ENCODE measurements around the gene GRIP2. TPM values are rescaled to one million over a fixed set of nuclear protein-coding genes. Genes with fewer than 3 reads are reported as not detected.

Gene GRIP2
- total RNA-seq, 4 donors from 2014 or later, result 0.77 to 8.0 (median 2.1) TPM

- Histone ChIP-seq H3K9me3 (no peaks in the 10 kb centered on the region), H3K27me3 (no peaks in the 10 kb centered on the region), H3K36me3 (no peaks in the 10 kb centered on the region), H3K4me1 (no peaks in the 10 kb centered on the region), H3K4me3 (no peak overlapping the region), H3K27ac (no peak overlapping the region)
- DNase-seq, result no peak
- intact Hi-C loops (cut with DNase I; ENCODE audit: low total_unique reads), result no loop called here
- no peak for TF ChIP-seq POLR2A (IDR thresholded peaks at IDR 0.05)
- TF ChIP-seq CTCF (IDR thresholded peaks at IDR 0.05), result no peak
Observed at GRCh38 chr3:14491396-14492190, 48.5 kb downstream of the GRIP2 start.

- Histone ChIP-seq H3K4me1 (no peaks in the 10 kb centered on the region), H3K27ac (no peak overlapping the region), H3K9me3 (no peaks in the 10 kb centered on the region), H3K27me3 (no peaks in the 10 kb centered on the region), H3K36me3 (no peaks in the 10 kb centered on the region), H3K4me3 (no peak overlapping the region)
- intact Hi-C loops (cut with DNase I; ENCODE audit: low total_unique reads), result no loop called here
- no peak for DNase-seq
- TF ChIP-seq CTCF (IDR thresholded peaks at IDR 0.05), result no peak
- no peak for TF ChIP-seq POLR2A (IDR thresholded peaks at IDR 0.05)
Observed at GRCh38 chr3:14490831-14491230, 49.3 kb downstream of the GRIP2 start.

- no peak overlapping the region for H3K27ac ChIP-seq
Observed at GRCh38 chr3:14490255-14490654, 49.9 kb downstream of the GRIP2 start.

GRCh38 chr3:14489641-14490040 is 50.5 kb downstream of the GRIP2 start:
- Histone ChIP-seq H3K36me3 (no peaks in the 10 kb centered on the region), H3K9me3 (no peaks in the 10 kb centered on the region), H3K4me1 (no peaks in the 10 kb centered on the region), H3K27ac (no peak overlapping the region), H3K27me3 (no peaks in the 10 kb centered on the region), H3K4me3 (no peak overlapping the region)
- no peak for TF ChIP-seq CTCF (IDR thresholded peaks at IDR 0.05)
- TF ChIP-seq POLR2A (IDR thresholded peaks at IDR 0.05), result no peak
- intact Hi-C loops (cut with DNase I; ENCODE audit: low total_unique reads), result no loop called here
- no peak for DNase-seq

More at GRCh38 chr3:14490255-14490654, 49.9 kb downstream of the GRIP2 start:
- TF ChIP-seq CTCF (IDR thresholded peaks at IDR 0.05) (no peak), POLR2A (IDR thresholded peaks at IDR 0.05) (no peak)
- Histone ChIP-seq H3K27me3 (no peaks in the 10 kb centered on the region), H3K4me3 (no peak overlapping the region), H3K36me3 (no peaks in the 10 kb centered on the region), H3K4me1 (no peaks in the 10 kb centered on the region), H3K9me3 (no peaks in the 10 kb centered on the region)
- no peak for DNase-seq
- intact Hi-C loops (cut with DNase I; ENCODE audit: low total_unique reads), result no loop called here

- no peak overlapping the region for H3K4me3 ChIP-seq
Observed at GRCh38 chr3:14488286-14489041, 51.7 kb downstream of the GRIP2 start.

More at GRCh38 chr3:14488286-14489041, 51.7 kb downstream of the GRIP2 start:
- H3K36me3 ChIP-seq, result no peaks in the 10 kb centered on the region
- no peaks in the 10 kb centered on the region for H3K27me3 ChIP-seq
- no peaks in the 10 kb centered on the region for H3K9me3 ChIP-seq
- H3K27ac ChIP-seq, result peak overlapping the region in 1 of 2 donors; percentile 54
- TF ChIP-seq POLR2A (IDR thresholded peaks at IDR 0.05) (no peak), CTCF (IDR thresholded peaks at IDR 0.05) (no peak)
- DNase-seq, result no peak
- intact Hi-C loops (cut with DNase I; ENCODE audit: low total_unique reads), result no loop called here
- no peaks in the 10 kb centered on the region for H3K4me1 ChIP-seq
